ENCODE measurements around the gene ITCH.
A peak's percentile ranks its signal among the peaks of the same experiment; 100 is the strongest.

The ITCH gene

GRCh38 chr20:34377072-34377847 lies 14.2 kb downstream of the ITCH start:
- ChIA-PET CTCF (interaction anchor here (0.6 to 1.3 kb wide), 3 partner anchors 13 to 331 kb away, joined by 3 to 8 read pairs (median 3); no protein-coding TSS in a partner anchor), POLR2A (no interaction called here)
- Histone ChIP-seq H3K4me3 (ENCODE audit: low read depth, low read length) (no peak overlapping the region), H3K4me1 (ENCODE audit: control insufficient read depth, insufficient read depth, low read length) (peaks cover 13% of the 10 kb centered on the region), H3K27ac (ENCODE audit: extremely low read depth, low read depth, low read length) (no peak overlapping the region), H3K36me3 (ENCODE audit: control insufficient read depth in 2 of 2, insufficient read depth in 1 of 2, low read length in 2 of 2) (peaks cover 19 to 31% of the 10 kb centered on the region in 2 experiments), H3K9me3 (ENCODE audit: control insufficient read depth, insufficient read depth, low read depth, low read length) (no peaks in the 10 kb centered on the region)
- TF ChIP-seq KLF1 (tag by site-specific recombination; IDR thresholded peaks at IDR 0.05) (peak; percentile 58), ZNF16 (tag by site-specific recombination; IDR thresholded peaks at IDR 0.05; ENCODE audit: low read depth) (no peak), ZNF654 (tag by site-specific recombination; IDR thresholded peaks at IDR 0.05; ENCODE audit: low read depth) (no peak), EGR2 (tag by site-specific recombination; IDR thresholded peaks at IDR 0.05; ENCODE audit: low read depth) (0 out of 2 replicates have a peak, but pooled peaks have one; percentile 6)

GRCh38 chr20:34382174-34382573 lies 19.1 kb downstream of the ITCH start:
- Histone ChIP-seq H3K4me3 (ENCODE audit: low read depth, low read length) (no peak overlapping the region), H3K9me3 (ENCODE audit: control insufficient read depth, insufficient read depth, low read depth, low read length) (no peaks in the 10 kb centered on the region), H3K27ac (ENCODE audit: extremely low read depth, low read depth, low read length) (no peak overlapping the region), H3K4me1 (ENCODE audit: control insufficient read depth, insufficient read depth, low read length) (no peaks in the 10 kb centered on the region), H3K36me3 (ENCODE audit: control insufficient read depth in 2 of 2, insufficient read depth in 1 of 2, low read length in 2 of 2) (peaks cover 5 to 8% of the 10 kb centered on the region in 2 experiments; a peak in 2 of 3 replicates)
- ChIA-PET POLR2A (no interaction called here), CTCF (no interaction called here)
- no peak for TF ChIP-seq ZEB2 (tag by site-specific recombination; IDR thresholded peaks at IDR 0.05)
- no peak for TF ChIP-seq MEIS1 (CRISPR knock-in tag; IDR thresholded peaks at IDR 0.05; ENCODE audit: borderline replicate concordance)
- TF ChIP-seq ZSCAN30 (tag by site-specific recombination; IDR thresholded peaks at IDR 0.05) = no peak
- TF ChIP-seq ZNF221 (tag by site-specific recombination; IDR thresholded peaks at IDR 0.05; ENCODE audit: borderline replicate concordance) = no peak
- no peak for TF ChIP-seq TSHZ1 (tag by site-specific recombination; IDR thresholded peaks at IDR 0.05; ENCODE audit: borderline replicate concordance)
- TF ChIP-seq ELK4 (IDR thresholded peaks at IDR 0.05; ENCODE audit: borderline replicate concordance, low read depth, low read length) = no peak
- TF ChIP-seq RBAK (tag by site-specific recombination; IDR thresholded peaks at IDR 0.05) = no peak
- no peak for TF ChIP-seq KLF7 (tag by site-specific recombination; IDR thresholded peaks at IDR 0.05; ENCODE audit: borderline replicate concordance)
- TF ChIP-seq GLI4 (tag by site-specific recombination; IDR thresholded peaks at IDR 0.05) = no peak
- TF ChIP-seq GFI1B (tag by site-specific recombination; IDR thresholded peaks at IDR 0.05) = no peak
- TF ChIP-seq ZBTB11 (tag by site-specific recombination; conservative IDR thresholded peaks at IDR 0.05; ENCODE audit: low read depth) = no peak
- no peak for TF ChIP-seq ZNF121 (tag by site-specific recombination; IDR thresholded peaks at IDR 0.05)
- no peak for TF ChIP-seq HOXD13 (CRISPR knock-in tag; IDR thresholded peaks at IDR 0.05; ENCODE audit: borderline replicate concordance)
- no peak for TF ChIP-seq BCL6B (tag by site-specific recombination; IDR thresholded peaks at IDR 0.05)
- TF ChIP-seq ZNF398 (tag by site-specific recombination; IDR thresholded peaks at IDR 0.05) = no peak
- no peak for TF ChIP-seq ZFP37 (tag by site-specific recombination; IDR thresholded peaks at IDR 0.05)
- TF ChIP-seq ZNF404 (tag by site-specific recombination; IDR thresholded peaks at IDR 0.05) = no peak
